ENCODE measurements around the gene TRIM25.
A peak's percentile ranks its signal among the peaks of the same experiment; 100 is the strongest.

TRIM25 gene

DNA sequence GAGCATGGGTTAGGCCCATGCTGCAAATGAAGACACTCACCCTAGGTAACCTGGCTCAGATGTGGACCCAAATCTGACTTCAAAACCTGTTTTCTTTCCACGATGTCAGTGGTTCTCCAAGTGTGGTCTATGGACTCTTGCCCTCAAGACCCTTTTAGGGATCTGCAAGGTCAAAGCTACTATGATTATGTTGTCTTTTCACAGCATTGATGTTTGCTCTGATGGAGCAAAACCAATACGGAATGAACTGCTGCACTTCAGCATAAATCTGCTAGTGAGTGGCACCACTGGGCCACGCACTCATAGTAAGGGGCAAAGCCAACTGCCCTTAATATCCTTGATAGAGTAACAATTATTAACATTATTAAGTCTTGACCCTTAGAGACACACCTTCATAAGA, 21.6 kb upstream of the TRIM25 start:
- H3K9me3 ChIP-seq (ENCODE audit: insufficient read depth, low read depth, low read length) = peaks cover 2% of the 10 kb centered on the region
- H3K27ac ChIP-seq (ENCODE audit: low read depth, low read length) = no peak overlapping the region
- H3K23ac ChIP-seq (ENCODE audit: low read length) = no peak overlapping the region
- H3K14ac ChIP-seq (ENCODE audit: low read length) = no peak overlapping the region
- no CpG with 5 or more reads among the region's 3 CpGs for WGBS (ENCODE audit: extremely low coverage, insufficient coverage, insufficient read length)
- no peak overlapping the region for H4K91ac ChIP-seq (ENCODE audit: low read depth, low read length)
- no peak overlapping the region for H3K9ac ChIP-seq (ENCODE audit: low read length)
- no peak overlapping the region for H2BK12ac ChIP-seq (ENCODE audit: low read length)
- H4K12ac ChIP-seq (ENCODE audit: low read depth, low read length) = no peak overlapping the region
- no peak overlapping the region for H3K18ac ChIP-seq (ENCODE audit: low read length)
- H3K4me2 ChIP-seq (ENCODE audit: low read length) = no peak overlapping the region
- DNase-seq = no peak
- no peak overlapping the region for H4K8ac ChIP-seq (ENCODE audit: low read depth, low read length)
- no peaks in the 10 kb centered on the region for H3K27me3 ChIP-seq (ENCODE audit: insufficient read depth, low read length)
- H3K79me1 ChIP-seq (ENCODE audit: low read length) = no peaks in the 10 kb centered on the region
- H2BK120ac ChIP-seq (ENCODE audit: insufficient read depth, low read length, poor library complexity) = no peak overlapping the region
- no peak overlapping the region for H3K4ac ChIP-seq (ENCODE audit: low read depth, low read length)
- no peaks in the 10 kb centered on the region for H3K79me2 ChIP-seq (ENCODE audit: control insufficient read depth, insufficient read depth, low read length, poor library complexity)
- peaks cover 3 to 4% of the 10 kb centered on the region in 2 experiments for H3K36me3 ChIP-seq (ENCODE audit: control insufficient read depth in 1 of 2, insufficient read depth in 2 of 2, low read length in 2 of 2)
- H2BK5ac ChIP-seq (ENCODE audit: low read depth, low read length, poor library complexity) = no peak overlapping the region
- no peak overlapping the region for H3K4me3 ChIP-seq (ENCODE audit: low read depth, low read length)
- H2AK5ac ChIP-seq (ENCODE audit: low read length) = no peak overlapping the region
- peaks cover 2% of the 10 kb centered on the region in 2 experiments for H3K4me1 ChIP-seq (ENCODE audit: control insufficient read depth in 1 of 2, insufficient read depth in 2 of 2, low read length in 2 of 2)
- no peak overlapping the region for H2AFZ ChIP-seq (ENCODE audit: insufficient read depth, low read length, poor library complexity)

DNA sequence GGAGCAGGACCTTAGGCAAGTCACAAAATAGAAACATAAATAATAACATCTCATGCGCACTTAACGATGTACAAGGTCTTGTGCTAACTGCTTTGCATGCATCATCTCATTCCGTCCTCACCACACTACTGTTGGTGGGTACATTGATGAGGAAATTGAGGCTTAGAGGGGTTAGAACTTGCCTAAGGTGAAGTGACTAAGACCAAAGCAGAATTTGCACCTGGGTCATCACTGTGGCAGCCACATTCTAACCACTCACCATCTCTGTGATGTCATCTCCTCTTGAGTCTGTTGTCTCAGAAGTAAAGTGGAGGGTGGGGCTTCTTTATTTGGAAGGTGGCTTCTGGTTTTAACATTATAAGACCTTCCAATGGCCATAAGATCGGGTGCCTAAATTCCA, 20.4 kb upstream of the TRIM25 start:
- no peak overlapping the region for H3K27ac ChIP-seq (ENCODE audit: low read depth, low read length)
- peaks cover 3 to 4% of the 10 kb centered on the region in 2 experiments for H3K36me3 ChIP-seq (ENCODE audit: control insufficient read depth in 1 of 2, insufficient read depth in 2 of 2, low read length in 2 of 2)
- no peak overlapping the region for H4K91ac ChIP-seq (ENCODE audit: low read depth, low read length)
- H3K9ac ChIP-seq (ENCODE audit: low read length) = no peak overlapping the region
- H3K4me1 ChIP-seq (ENCODE audit: control insufficient read depth in 1 of 2, insufficient read depth in 2 of 2, low read length in 2 of 2) = peaks cover 2% of the 10 kb centered on the region in 2 experiments
- H3K18ac ChIP-seq (ENCODE audit: low read length) = no peak overlapping the region
- no peak overlapping the region for H2AFZ ChIP-seq (ENCODE audit: insufficient read depth, low read length, poor library complexity)
- H3K14ac ChIP-seq (ENCODE audit: low read length) = no peak overlapping the region
- H2BK12ac ChIP-seq (ENCODE audit: low read length) = no peak overlapping the region
- H2BK5ac ChIP-seq (ENCODE audit: low read depth, low read length, poor library complexity) = no peak overlapping the region
- no peaks in the 10 kb centered on the region for H3K79me2 ChIP-seq (ENCODE audit: control insufficient read depth, insufficient read depth, low read length, poor library complexity)
- no peak overlapping the region for H4K12ac ChIP-seq (ENCODE audit: low read depth, low read length)
- H3K4ac ChIP-seq (ENCODE audit: low read depth, low read length) = no peak overlapping the region
- peak; percentile 63 to 75 for DNase-seq
- H3K4me3 ChIP-seq (ENCODE audit: low read depth, low read length) = no peak overlapping the region
- H2AK5ac ChIP-seq (ENCODE audit: low read length) = no peak overlapping the region
- H3K27me3 ChIP-seq (ENCODE audit: insufficient read depth, low read length) = no peaks in the 10 kb centered on the region
- H3K9me3 ChIP-seq (ENCODE audit: insufficient read depth, low read depth, low read length) = peaks cover 2% of the 10 kb centered on the region
- WGBS (ENCODE audit: extremely low coverage, insufficient coverage, insufficient read length) = no CpG with 5 or more reads among the region's 4 CpGs
- no peak overlapping the region for H3K23ac ChIP-seq (ENCODE audit: low read length)
- H4K8ac ChIP-seq (ENCODE audit: low read depth, low read length) = no peak overlapping the region
- H2BK120ac ChIP-seq (ENCODE audit: insufficient read depth, low read length, poor library complexity) = no peak overlapping the region
- H3K79me1 ChIP-seq (ENCODE audit: low read length) = no peaks in the 10 kb centered on the region
- H3K4me2 ChIP-seq (ENCODE audit: low read length) = no peak overlapping the region

DNA sequence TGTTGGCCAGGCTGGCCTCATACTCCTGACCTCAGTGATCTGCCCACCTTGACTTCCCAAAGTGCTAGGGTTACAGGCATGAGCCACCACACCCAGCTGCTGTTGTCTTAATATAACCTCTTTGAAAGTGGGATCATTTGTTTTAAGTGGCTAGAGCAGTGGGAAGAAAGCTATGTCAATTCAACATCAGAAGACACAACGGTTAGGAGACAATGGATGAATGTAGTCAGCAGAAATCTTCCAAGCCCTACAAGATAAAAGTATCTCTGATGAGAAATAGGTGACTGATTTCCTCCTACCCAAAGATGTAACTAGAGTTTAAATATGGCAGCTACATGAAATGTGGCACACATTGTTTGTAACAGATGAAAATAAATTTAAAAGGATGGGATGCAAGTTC, 20.0 kb upstream of the TRIM25 start:
- Histone ChIP-seq H3K18ac (ENCODE audit: low read length) (no peak overlapping the region), H3K79me2 (ENCODE audit: control insufficient read depth, insufficient read depth, low read length, poor library complexity) (no peaks in the 10 kb centered on the region), H3K9ac (ENCODE audit: low read length) (no peak overlapping the region), H3K79me1 (ENCODE audit: low read length) (no peaks in the 10 kb centered on the region), H3K9me3 (ENCODE audit: insufficient read depth, low read depth, low read length) (peaks cover 2% of the 10 kb centered on the region), H3K27ac (ENCODE audit: low read depth, low read length) (no peak overlapping the region), H2AK5ac (ENCODE audit: low read length) (no peak overlapping the region), H2BK12ac (ENCODE audit: low read length) (no peak overlapping the region), H3K4ac (ENCODE audit: low read depth, low read length) (no peak overlapping the region), H3K27me3 (ENCODE audit: insufficient read depth, low read length) (no peaks in the 10 kb centered on the region), H4K8ac (ENCODE audit: low read depth, low read length) (no peak overlapping the region), H3K23ac (ENCODE audit: low read length) (no peak overlapping the region), H3K4me3 (ENCODE audit: low read depth, low read length) (no peak overlapping the region), H3K4me2 (ENCODE audit: low read length) (no peak overlapping the region), H4K12ac (ENCODE audit: low read depth, low read length) (no peak overlapping the region), H3K36me3 (ENCODE audit: control insufficient read depth in 1 of 2, insufficient read depth in 2 of 2, low read length in 2 of 2) (peaks cover 3 to 4% of the 10 kb centered on the region in 2 experiments), H2BK120ac (ENCODE audit: insufficient read depth, low read length, poor library complexity) (no peak overlapping the region), H3K4me1 (ENCODE audit: control insufficient read depth in 1 of 2, insufficient read depth in 2 of 2, low read length in 2 of 2) (peaks cover 2% of the 10 kb centered on the region in 2 experiments), H3K14ac (ENCODE audit: low read length) (no peak overlapping the region), H4K91ac (ENCODE audit: low read depth, low read length) (no peak overlapping the region), H2BK5ac (ENCODE audit: low read depth, low read length, poor library complexity) (no peak overlapping the region), H2AFZ (ENCODE audit: insufficient read depth, low read length, poor library complexity) (no peak overlapping the region)
- DNase-seq = no peak
- WGBS (ENCODE audit: extremely low coverage, insufficient coverage, insufficient read length) = no CpG with 5 or more reads among the region's 1 CpG

DNA sequence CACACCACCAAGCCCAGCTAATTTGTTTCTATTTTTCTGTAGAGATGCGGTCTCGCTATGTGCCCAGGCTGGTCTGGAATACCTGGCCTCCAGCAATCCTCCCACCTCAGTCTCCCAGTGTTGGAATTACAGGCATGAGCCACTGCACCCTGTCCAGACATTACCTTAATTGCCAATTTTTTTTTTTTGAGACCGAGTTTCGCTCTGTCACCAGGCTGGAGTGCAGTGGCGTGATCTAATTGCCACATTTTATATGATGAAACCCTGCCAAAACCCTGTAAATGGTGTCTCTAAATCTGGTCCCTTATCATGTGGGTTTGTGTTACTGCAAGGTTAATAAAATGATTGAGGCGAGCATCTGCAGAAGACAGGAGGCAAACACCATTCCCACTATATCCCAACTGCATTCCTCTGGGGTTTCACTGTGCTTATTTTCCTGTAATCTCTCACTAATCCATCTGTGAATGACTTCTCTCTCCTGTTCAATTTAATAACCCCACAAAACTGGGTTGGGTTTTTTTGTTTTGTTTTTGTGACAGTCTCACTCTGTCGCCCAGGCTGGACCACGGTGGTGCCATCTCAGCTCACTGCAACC, 19.4 kb upstream of the TRIM25 start:
- DNase-seq = peak; percentile 90 to 94
- Histone ChIP-seq H3K23ac (ENCODE audit: low read length) (no peak overlapping the region), H3K4me2 (ENCODE audit: low read length) (no peak overlapping the region), H3K14ac (ENCODE audit: low read length) (no peak overlapping the region), H3K9me3 (ENCODE audit: insufficient read depth, low read depth, low read length) (peaks cover 2% of the 10 kb centered on the region), H2AFZ (ENCODE audit: insufficient read depth, low read length, poor library complexity) (no peak overlapping the region), H3K36me3 (ENCODE audit: control insufficient read depth in 1 of 2, insufficient read depth in 2 of 2, low read length in 2 of 2) (peaks cover 3 to 4% of the 10 kb centered on the region in 2 experiments), H3K27ac (ENCODE audit: low read depth, low read length) (no peak overlapping the region), H3K4ac (ENCODE audit: low read depth, low read length) (no peak overlapping the region), H3K79me1 (ENCODE audit: low read length) (no peaks in the 10 kb centered on the region), H2BK12ac (ENCODE audit: low read length) (no peak overlapping the region), H3K27me3 (ENCODE audit: insufficient read depth, low read length) (no peaks in the 10 kb centered on the region), H2AK5ac (ENCODE audit: low read length) (no peak overlapping the region), H4K12ac (ENCODE audit: low read depth, low read length) (no peak overlapping the region), H3K4me3 (ENCODE audit: low read depth, low read length) (no peak overlapping the region), H3K79me2 (ENCODE audit: control insufficient read depth, insufficient read depth, low read length, poor library complexity) (no peaks in the 10 kb centered on the region), H4K91ac (ENCODE audit: low read depth, low read length) (no peak overlapping the region), H2BK5ac (ENCODE audit: low read depth, low read length, poor library complexity) (no peak overlapping the region), H3K9ac (ENCODE audit: low read length) (no peak overlapping the region), H4K8ac (ENCODE audit: low read depth, low read length) (no peak overlapping the region), H3K4me1 (ENCODE audit: control insufficient read depth in 1 of 2, insufficient read depth in 2 of 2, low read length in 2 of 2) (peaks cover 2% of the 10 kb centered on the region in 2 experiments), H3K18ac (ENCODE audit: low read length) (no peak overlapping the region), H2BK120ac (ENCODE audit: insufficient read depth, low read length, poor library complexity) (no peak overlapping the region)
- WGBS (ENCODE audit: extremely low coverage, insufficient coverage, insufficient read length) = no CpG with 5 or more reads among the region's 8 CpGs
